K562 (cell line): ENCODE measurements around the gene LEPROT. TPM values are rescaled to one million over a fixed set of nuclear protein-coding genes. Genes with fewer than 3 reads are reported as not detected.
A peak's percentile ranks its signal among the peaks of the same experiment; 100 is the strongest.

Experiments used
- ARHGAP35 ChIP-seq: fragments of 450-650 bp; IDR thresholded peaks from 2 replicates; pipeline ENCODE4 v1.6.1; 2018; ENCODE audit not compliant: partially characterized antibody
- CCAR2 ChIP-seq: fragments of 200-400 bp; formaldehyde crosslinking; IDR thresholded peaks from 2 replicates; pipeline ENCODE4 v1.6.1; 2017; ENCODE audit warnings: mild to moderate bottlenecking, low read depth, low read length
- DMBX1 ChIP-seq: fragments of 250-450 bp; sonication (Bioruptor Pico); IDR thresholded peaks from 2 replicates; pipeline ENCODE4 v1.8.0; 2022; ENCODE audit warnings: inconsistent platforms, mild to moderate bottlenecking, moderate library complexity, borderline replicate concordance
- ESRRB ChIP-seq: fragments of 250-450 bp; sonication (Bioruptor Pico); IDR thresholded peaks from 2 replicates; pipeline ENCODE4 v1.5.0; 2020; ENCODE audit warnings: mild to moderate bottlenecking, moderate library complexity, borderline replicate concordance
- EZH2 ChIP-seq: IDR thresholded peaks from 2 replicates; pipeline ENCODE4 v1.6.1; 2012; ENCODE audit warnings: low read depth, mild to moderate bottlenecking, inconsistent platforms, low read length, borderline replicate concordance
- FOSL1 ChIP-seq: fragments of 200-800 bp; sonication (Bioruptor generic); conservative IDR thresholded peaks from 2 replicates; pipeline ENCODE4 v1.6.1; 2016; ENCODE audit warnings: missing genetic modification characterization, missing compliant biosample characterization
- FOXA1 ChIP-seq: fragments of 450-650 bp; IDR thresholded peaks from 2 replicates; pipeline ENCODE4 v1.6.1; 2016; ENCODE audit warnings: mild to moderate bottlenecking, borderline replicate concordance
- FOXA3 ChIP-seq, 2 experiments: fragments of 450-650 bp in 1 of 2; sonication (generic) in 1 of 2; formaldehyde crosslinking; IDR thresholded peaks in 1 of 2; conservative IDR thresholded peaks in 1 of 2; 2 replicates each; pipeline versions ENCODE4 v1.4.0 to v1.8.0; 2020 to 2022; ENCODE audit warnings: mild to moderate bottlenecking in 2 of 2, missing genetic modification reagents in 1 of 2
- GABPB2 ChIP-seq: fragments of 250-450 bp; sonication (Bioruptor Pico); conservative IDR thresholded peaks from 2 replicates; pipeline ENCODE4 v1.5.1; 2021; ENCODE audit warnings: mild to moderate bottlenecking
- MXI1 ChIP-seq: IDR thresholded peaks from 2 replicates; pipeline ENCODE4 v1.6.1; 2011; ENCODE audit warnings: low read depth, mild to moderate bottlenecking, improper control_type of control experiment, low read length
- NELFE ChIP-seq: IDR thresholded peaks from 2 replicates; pipeline ENCODE4 v1.6.1; 2011; ENCODE audit warnings: mild to moderate bottlenecking; ENCODE audit not compliant: insufficient read depth, insufficient read length
- NR1H2 ChIP-seq: sonication (generic); formaldehyde crosslinking; IDR thresholded peaks from 2 replicates; pipeline ENCODE4 v1.4.0; 2020; ENCODE audit warnings: mild to moderate bottlenecking, missing genetic modification reagents
- NR2C2 ChIP-seq, 2 experiments: fragments of 200-800 bp in 1 of 2; sonication (Bioruptor generic) in 1 of 2; sonication (generic) in 1 of 2; formaldehyde crosslinking in 1 of 2; IDR thresholded peaks; 2 replicates each; pipeline versions ENCODE4 v1.6.1 to v1.8.0; 2016 to 2022; ENCODE audit warnings: mild to moderate bottlenecking in 1 of 2, missing compliant biosample characterization in 1 of 2, missing genetic modification characterization in 1 of 2, missing genetic modification reagents in 1 of 2
- POLR2AphosphoS5 ChIP-seq: IDR thresholded peaks from 2 replicates; pipeline ENCODE4 v1.6.1; 2011; ENCODE audit warnings: mild to moderate bottlenecking, low read depth, low read length, moderate library complexity; ENCODE audit not compliant: control insufficient read depth, insufficient read depth
- RCOR1 ChIP-seq, 2 experiments: IDR thresholded peaks; 2 replicates each; pipeline ENCODE4 v1.6.1; 2012; ENCODE audit warnings: low read depth in 2 of 2, low read length in 2 of 2, borderline replicate concordance in 1 of 2, improper control_type of control experiment in 1 of 2
- RNF2 ChIP-seq: sonication (generic); IDR thresholded peaks from 2 replicates; pipeline ENCODE4 v1.6.1; 2016
- TFAM ChIP-seq: fragments of 250-450 bp; sonication (Bioruptor Pico); conservative IDR thresholded peaks from 2 replicates; pipeline ENCODE4 v1.5.0; 2021; ENCODE audit warnings: mild to moderate bottlenecking, moderate library complexity
- ZC3H11A ChIP-seq: IDR thresholded peaks from 2 replicates; pipeline ENCODE4 v1.6.1; 2012; ENCODE audit warnings: low read depth, low read length, improper control_type of control experiment
- ZNF224 ChIP-seq: sonication (generic); formaldehyde crosslinking; IDR thresholded peaks from 2 replicates; pipeline ENCODE4 v1.8.0; 2022; ENCODE audit warnings: mild to moderate bottlenecking, missing genetic modification reagents
- ZNF699 ChIP-seq: fragments of 250-450 bp; sonication (Bioruptor Pico); IDR thresholded peaks from 2 replicates; pipeline ENCODE4 v1.8.0; 2021; ENCODE audit warnings: mild to moderate bottlenecking, moderate library complexity; ENCODE audit not compliant: insufficient replicate concordance
- polyA plus RNA-seq, 8 experiments: library from polyadenylated mRNA; depleted of rRNA in 4 of 8; stranded (reverse) in 5 of 8; unstranded in 3 of 8; fragments of >200 nt; fragmentation: Nextera tagmentation in 2 of 8; fragmentation: Illumina TruSeq in 1 of 8; extraction: Ambion mirVana in 2 of 8; extraction: Trizol in 1 of 8; gene quantifications; 2 replicates each; pipeline versions ENCODE4 v1.2.1 to v1.2.3, GENCODE V29; 2011 to 2014; ENCODE audit warnings: inconsistent platforms in 1 of 8, missing spikeins in 1 of 8
- total RNA-seq, 7 experiments: library from RNA; depleted of rRNA in 6 of 7; stranded (reverse); fragments of >200 nt in 6 of 7; fragmentation: Illumina TruSeq in 2 of 7; extraction: Trizol in 2 of 7; gene quantifications; 2 replicates each; pipeline versions ENCODE4 v1.2.1 to v1.2.3, GENCODE V29; 2011 to 2021; ENCODE audit warnings: low replicate concordance in 1 of 7
- TF ChIP-seq, protein P1 (sequence below): fragments of 450-650 bp; formaldehyde crosslinking; IDR thresholded peaks from 2 replicates; pipeline ENCODE4 v1.4.0; 2022; ENCODE audit warnings: missing genetic modification characterization
- TF ChIP-seq, protein P2 (sequence below): sonication (generic); formaldehyde crosslinking; IDR thresholded peaks from 2 replicates; pipeline ENCODE4 v1.8.1; 2023; ENCODE audit warnings: mild to moderate bottlenecking, missing genetic modification reagents
- TF ChIP-seq, protein P3 (sequence below): fragments of 450-650 bp; formaldehyde crosslinking; IDR thresholded peaks from 2 replicates; pipeline ENCODE4 v1.4.0; 2020; ENCODE audit warnings: mild to moderate bottlenecking, moderate library complexity

LEPROT gene
- total and polyA plus RNA-seq, 9 of the 15 experiments (the other 6 are each of a cell fraction or from before 2014, with no cell fraction given): 28.1 to 97.5 (median 45.8) TPM

- TF ChIP-seq NR1H2 (CRISPR knock-in tag) (no peak), CCAR2 (no peak), RCOR1 (IDR thresholded peaks at IDR 0.05; ENCODE audit: borderline replicate concordance in 1 of 2, low read depth in 2 of 2, low read length in 2 of 2) (peak in 1 of 2 experiments; percentile 57; a peak in 1 of 4 replicates), DMBX1 (CRISPR knock-in tag) (peak; percentile 66; the same call in 1 of the 2 replicates), MXI1 (peak; percentile 98), ZC3H11A (no peak), POLR2AphosphoS5 (peak; percentile 83), ZNF224 (0 out of 2 replicates have a peak, but pooled peaks have one; percentile 27), ARHGAP35 (no peak), TFAM (no peak), FOXA3 (CRISPR knock-in tag; conservative IDR thresholded peaks at IDR 0.05 in 1 of 2, IDR thresholded peaks at IDR 0.05 in 1 of 2) (no peak), FOSL1 (tag) (peak; percentile 65), NELFE (no peak), ZNF699 (CRISPR knock-in tag) (no peak), EZH2 (no peak), NR2C2 (CRISPR knock-in tag; IDR thresholded peaks at IDR 0.05) (no peak), NR2C2 (tag; IDR thresholded peaks at IDR 0.05) (no peak), RNF2 (peak; percentile 67), FOXA1 (no peak), ESRRB (no peak), GABPB2 (CRISPR knock-in tag) (no peak)
- TF ChIP-seq, protein P1, sequence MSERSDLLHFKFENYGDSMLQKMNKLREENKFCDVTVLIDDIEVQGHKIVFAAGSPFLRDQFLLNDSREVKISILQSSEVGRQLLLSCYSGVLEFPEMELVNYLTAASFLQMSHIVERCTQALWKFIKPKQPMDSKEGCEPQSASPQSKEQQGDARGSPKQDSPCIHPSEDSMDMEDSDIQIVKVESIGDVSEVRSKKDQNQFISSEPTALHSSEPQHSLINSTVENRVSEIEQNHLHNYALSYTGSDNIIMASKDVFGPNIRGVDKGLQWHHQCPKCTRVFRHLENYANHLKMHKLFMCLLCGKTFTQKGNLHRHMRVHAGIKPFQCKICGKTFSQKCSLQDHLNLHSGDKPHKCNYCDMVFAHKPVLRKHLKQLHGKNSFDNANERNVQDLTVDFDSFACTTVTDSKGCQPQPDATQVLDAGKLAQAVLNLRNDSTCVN: no peak
- TF ChIP-seq, protein P2, sequence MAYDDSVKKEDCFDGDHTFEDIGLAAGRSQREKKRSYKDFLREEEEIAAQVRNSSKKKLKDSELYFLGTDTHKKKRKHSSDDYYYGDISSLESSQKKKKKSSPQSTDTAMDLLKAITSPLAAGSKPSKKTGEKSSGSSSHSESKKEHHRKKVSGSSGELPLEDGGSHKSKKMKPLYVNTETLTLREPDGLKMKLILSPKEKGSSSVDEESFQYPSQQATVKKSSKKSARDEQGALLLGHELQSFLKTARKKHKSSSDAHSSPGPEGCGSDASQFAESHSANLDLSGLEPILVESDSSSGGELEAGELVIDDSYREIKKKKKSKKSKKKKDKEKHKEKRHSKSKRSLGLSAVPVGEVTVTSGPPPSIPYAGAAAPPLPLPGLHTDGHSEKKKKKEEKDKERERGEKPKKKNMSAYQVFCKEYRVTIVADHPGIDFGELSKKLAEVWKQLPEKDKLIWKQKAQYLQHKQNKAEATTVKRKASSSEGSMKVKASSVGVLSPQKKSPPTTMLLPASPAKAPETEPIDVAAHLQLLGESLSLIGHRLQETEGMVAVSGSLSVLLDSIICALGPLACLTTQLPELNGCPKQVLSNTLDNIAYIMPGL: no peak
- TF ChIP-seq, protein P3, sequence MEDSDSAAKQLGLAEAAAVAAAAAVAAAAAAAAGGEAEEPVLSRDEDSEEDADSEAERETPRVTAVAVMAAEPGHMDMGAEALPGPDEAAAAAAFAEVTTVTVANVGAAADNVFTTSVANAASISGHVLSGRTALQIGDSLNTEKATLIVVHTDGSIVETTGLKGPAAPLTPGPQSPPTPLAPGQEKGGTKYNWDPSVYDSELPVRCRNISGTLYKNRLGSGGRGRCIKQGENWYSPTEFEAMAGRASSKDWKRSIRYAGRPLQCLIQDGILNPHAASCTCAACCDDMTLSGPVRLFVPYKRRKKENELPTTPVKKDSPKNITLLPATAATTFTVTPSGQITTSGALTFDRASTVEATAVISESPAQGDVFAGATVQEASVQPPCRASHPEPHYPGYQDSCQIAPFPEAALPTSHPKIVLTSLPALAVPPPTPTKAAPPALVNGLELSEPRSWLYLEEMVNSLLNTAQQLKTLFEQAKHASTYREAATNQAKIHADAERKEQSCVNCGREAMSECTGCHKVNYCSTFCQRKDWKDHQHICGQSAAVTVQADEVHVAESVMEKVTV (CRISPR knock-in tag): no peak
These were observed 60.4 kb downstream of the LEPROT start (continued) for GRCh38 chr1:65480684-65481405.
